Pericardium fibroblast (primary cell): ENCODE results near the gene AMPD2. TPM values are rescaled to one million over a fixed set of nuclear protein-coding genes. Genes with fewer than 3 reads are reported as not detected.

Source experiments
- total RNA-seq: library from RNA; depleted of rRNA; stranded (reverse); fragments of >200 nt; gene quantifications from 2 replicates; pipeline ENCODE4 v1.2.3, GENCODE V29; 2015

The AMPD2 gene
- 47.5 and 50.8 TPM in 2 replicates for total RNA-seq

DNA sequence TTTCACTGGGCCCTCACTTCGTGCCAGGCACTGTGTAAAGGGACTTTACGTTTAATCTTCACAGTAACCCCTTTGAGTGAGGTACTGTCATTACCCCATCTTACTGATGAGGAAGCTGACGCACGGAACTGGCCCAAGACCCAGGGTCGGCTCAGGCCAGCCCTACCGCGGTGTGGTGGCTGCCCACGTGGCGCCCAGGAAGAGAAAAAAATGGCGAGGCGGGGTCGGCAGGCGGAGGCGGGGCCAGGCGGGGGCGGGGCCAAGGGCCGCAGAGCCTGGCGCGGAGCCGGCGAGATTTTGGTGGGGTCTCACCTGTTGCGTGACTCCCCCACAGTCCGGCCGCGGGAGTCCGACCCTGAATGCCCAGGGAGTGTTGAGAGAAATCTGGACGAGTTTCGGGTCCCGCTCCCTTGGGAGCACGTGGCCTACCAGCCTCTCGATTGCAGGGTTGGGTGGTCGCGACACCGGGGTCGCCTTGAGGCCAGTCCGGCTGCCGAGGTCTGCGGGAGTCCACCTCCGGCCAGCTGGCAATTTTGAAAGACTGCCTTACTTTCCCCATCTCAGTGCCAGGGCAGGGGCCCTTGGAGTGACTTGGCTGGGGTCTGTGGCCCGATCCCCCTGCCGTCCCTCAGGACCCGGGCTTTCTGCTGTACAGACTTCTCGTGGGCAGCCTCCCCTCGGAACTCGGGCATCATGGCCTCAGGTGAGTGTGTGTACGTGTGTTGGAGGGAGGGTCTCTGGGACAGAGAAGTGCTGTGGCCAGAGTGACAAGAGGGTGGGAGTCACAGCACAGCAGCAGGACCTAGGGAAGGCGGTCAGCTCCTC is at the start of gene AMPD2, which contains the start of gene GNAT2:
Gene AMPD2 (plus strand): TSS at position 262 of the 825 bp plus-strand sequence. CDS start 1,339 bp downstream, outside the sequence.
Gene GNAT2 (minus strand): TSS at position 41 of the 825 bp plus-strand sequence. CDS start 6,746 bp downstream, outside the sequence.

DNA sequence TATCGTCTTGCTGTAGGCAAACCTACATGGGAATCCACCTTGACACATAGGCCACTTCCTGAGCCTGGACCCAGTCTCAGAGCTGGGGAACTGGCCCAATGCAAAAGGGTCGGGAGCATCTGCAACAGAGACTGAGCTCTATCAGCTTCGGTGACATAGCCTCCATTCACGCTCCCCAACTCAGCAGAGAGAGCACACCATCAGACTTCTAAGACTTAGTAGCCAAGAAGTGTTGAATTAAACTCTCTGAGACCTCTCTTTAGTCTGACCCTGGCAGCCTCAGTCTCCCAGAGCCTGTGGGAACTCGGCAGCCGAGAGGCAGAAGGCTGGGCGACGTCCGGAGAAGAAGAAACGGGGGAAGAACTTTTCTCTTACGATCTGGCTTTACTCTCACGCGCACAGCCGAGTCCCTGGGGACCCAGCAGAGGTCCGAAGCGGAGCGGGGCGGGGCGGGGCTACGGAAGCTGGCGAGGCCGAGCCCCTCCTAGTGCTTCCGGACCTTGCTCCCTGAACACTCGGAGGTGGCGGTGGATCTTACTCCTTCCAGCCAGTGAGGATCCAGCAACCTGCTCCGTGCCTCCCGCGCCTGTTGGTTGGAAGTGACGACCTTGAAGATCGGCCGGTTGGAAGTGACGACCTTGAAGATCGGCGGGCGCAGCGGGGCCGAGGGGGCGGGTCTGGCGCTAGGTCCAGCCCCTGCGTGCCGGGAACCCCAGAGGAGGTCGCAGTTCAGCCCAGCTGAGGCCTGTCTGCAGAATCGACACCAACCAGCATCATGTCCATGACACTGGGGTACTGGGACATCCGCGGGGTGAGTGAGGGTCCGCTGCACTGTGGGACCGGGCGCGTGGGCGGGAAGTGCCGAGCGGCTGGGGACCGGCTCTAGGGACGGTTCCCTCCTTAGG is 36.2 kb downstream of the AMPD2 start, which contains the start of gene GSTM4:
Gene GSTM4 (plus strand): TSS at position 485 of the 905 bp plus-strand sequence. CDS start 291 bp downstream, at position 776.

DNA sequence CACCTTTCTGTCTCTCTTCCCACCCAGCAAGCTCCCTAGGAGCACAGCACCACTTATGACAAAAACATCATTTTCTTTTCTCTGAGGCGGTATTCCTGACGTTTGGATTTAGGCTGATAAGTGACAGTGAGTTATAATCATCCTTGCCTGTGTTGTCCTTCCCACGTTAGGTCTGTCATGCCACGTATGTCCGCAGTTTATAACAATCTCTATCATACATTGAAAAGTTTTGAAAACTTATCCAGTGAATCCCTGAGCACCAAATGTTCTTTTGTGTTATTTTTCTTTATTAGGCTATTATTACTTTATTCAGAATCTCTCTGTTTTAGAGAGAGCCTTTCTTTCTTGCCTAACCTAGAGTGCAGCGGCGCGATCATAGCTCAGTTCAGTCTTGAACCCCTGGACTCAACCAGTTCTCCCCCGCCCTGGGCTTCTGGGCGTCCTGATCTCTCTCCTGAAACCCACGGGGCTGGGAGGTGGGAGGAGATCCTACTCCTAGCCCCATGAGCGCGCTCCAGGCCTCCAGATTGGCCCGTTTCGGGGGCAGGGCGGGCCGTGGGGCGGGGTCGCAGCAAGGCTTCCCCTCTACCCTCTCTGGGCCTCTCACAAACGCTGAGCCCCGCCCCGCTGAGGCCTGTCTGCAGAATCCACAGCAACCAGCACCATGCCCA is 48.0 kb downstream of the AMPD2 start, which contains the start of gene GSTM2:
Gene GSTM2 (plus strand): TSS at position 606 of the 671 bp plus-strand sequence. CDS start 59 bp downstream, at position 665.

Other genes starting within 250 kb of the AMPD2 start
- gene SORT1, start 221.9 kb upstream of the AMPD2 start, total RNA-seq: 4.9 and 5.6 TPM in 2 replicates
- gene PSMA5, start 193.4 kb upstream of the AMPD2 start, total RNA-seq: 28.9 and 32.3 TPM in 2 replicates
- 0.23 and 1.4 TPM in 2 replicates for gene SYPL2, start 153.3 kb upstream of the AMPD2 start, total RNA-seq
- 5.8 and 6.2 TPM in 2 replicates for gene ATXN7L2, start 135.9 kb upstream of the AMPD2 start, total RNA-seq
- gene CYB561D1, start 125.7 kb upstream of the AMPD2 start, total RNA-seq: 6.0 and 7.4 TPM in 2 replicates
- gene AMIGO1, start 110.1 kb upstream of the AMPD2 start, total RNA-seq: 0.12 and 1.4 TPM in 2 replicates
- not detected in 2 replicates for gene GPR61, start 80.0 kb upstream of the AMPD2 start, total RNA-seq
- 7.5 TPM in 2 replicates for gene GNAI3, start 71.2 kb upstream of the AMPD2 start, total RNA-seq
- gene GNAT2, start 221 bp upstream of the AMPD2 start, total RNA-seq: 0.17 TPM in 1 of 2 replicates, not detected in the other
- gene GSTM4, start 36.3 kb downstream of the AMPD2 start, total RNA-seq: 4.3 and 17.6 TPM in 2 replicates
- 55.4 and 78.2 TPM in 2 replicates for gene GSTM2, start 48.2 kb downstream of the AMPD2 start, total RNA-seq
- 75.3 TPM in 1 of 2 replicates, not detected in the other for gene GSTM1, start 68.0 kb downstream of the AMPD2 start, total RNA-seq
- gene GSTM5, start 92.4 kb downstream of the AMPD2 start, total RNA-seq: 3.7 TPM in 1 of 2 replicates, not detected in the other
- 78.7 and 143 TPM in 2 replicates for gene GSTM3, start 121.2 kb downstream of the AMPD2 start, total RNA-seq
- not detected in 2 replicates for gene EPS8L3, start 144.1 kb downstream of the AMPD2 start, total RNA-seq